ENCODE results near the gene CDH23.

GRCh38 chr10:71438761-71439160 is 42.0 kb downstream of the CDH23 start:
- TF ChIP-seq EP300 (IDR thresholded peaks at IDR 0.05) (no peak), POLR2A (IDR thresholded peaks at IDR 0.05) (no peak)

Data from upper lobe of left lung (tissue), 4 donors.